Fibroblast of pulmonary artery (primary cell): ENCODE data around the gene NOTCH4.
A peak's percentile ranks its signal among the peaks of the same experiment; 100 is the strongest.
"Not testable (repeated sequence)": the region's sequence is repeated elsewhere in the genome, so short reads cannot be mapped to it uniquely, and the experiment has no call there.

Experiments used
- DNase-seq: peaks from one replicate; pipeline ENCODE4 v3.0.0-alpha.2; 2010; ENCODE audit warnings: low read depth
- H3K4me3 ChIP-seq: replicated peaks from 2 replicates; pipeline ENCODE4 v1.5.1; 2011; ENCODE audit warnings: low read depth, mild to moderate bottlenecking, control low read depth, low read length, moderate library complexity
- TF ChIP-seq, protein P1 (sequence below): IDR thresholded peaks from 2 replicates; pipeline ENCODE4 v1.5.1; 2011; ENCODE audit warnings: mild to moderate bottlenecking, control low read depth, low read length, inconsistent platforms; ENCODE audit errors: missing control alignments

NOTCH4 gene

DNA sequence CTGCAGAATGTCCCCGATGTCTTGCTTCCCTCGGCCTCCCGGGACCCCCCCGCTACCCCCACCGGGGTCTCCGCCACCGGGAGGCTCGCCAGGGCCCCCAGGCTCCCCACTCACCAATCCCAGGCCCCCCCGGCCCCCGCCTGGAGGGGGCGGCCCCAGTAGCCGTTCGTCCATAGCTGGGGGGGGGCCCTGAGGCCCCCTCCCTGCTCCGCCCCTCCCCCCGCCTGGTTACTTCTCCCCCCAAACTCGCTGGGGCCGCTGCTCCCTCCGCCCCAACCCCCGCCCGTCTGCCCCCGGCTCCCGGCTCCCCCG, 34.2 kb downstream of the NOTCH4 start:
- TF ChIP-seq, protein P1, sequence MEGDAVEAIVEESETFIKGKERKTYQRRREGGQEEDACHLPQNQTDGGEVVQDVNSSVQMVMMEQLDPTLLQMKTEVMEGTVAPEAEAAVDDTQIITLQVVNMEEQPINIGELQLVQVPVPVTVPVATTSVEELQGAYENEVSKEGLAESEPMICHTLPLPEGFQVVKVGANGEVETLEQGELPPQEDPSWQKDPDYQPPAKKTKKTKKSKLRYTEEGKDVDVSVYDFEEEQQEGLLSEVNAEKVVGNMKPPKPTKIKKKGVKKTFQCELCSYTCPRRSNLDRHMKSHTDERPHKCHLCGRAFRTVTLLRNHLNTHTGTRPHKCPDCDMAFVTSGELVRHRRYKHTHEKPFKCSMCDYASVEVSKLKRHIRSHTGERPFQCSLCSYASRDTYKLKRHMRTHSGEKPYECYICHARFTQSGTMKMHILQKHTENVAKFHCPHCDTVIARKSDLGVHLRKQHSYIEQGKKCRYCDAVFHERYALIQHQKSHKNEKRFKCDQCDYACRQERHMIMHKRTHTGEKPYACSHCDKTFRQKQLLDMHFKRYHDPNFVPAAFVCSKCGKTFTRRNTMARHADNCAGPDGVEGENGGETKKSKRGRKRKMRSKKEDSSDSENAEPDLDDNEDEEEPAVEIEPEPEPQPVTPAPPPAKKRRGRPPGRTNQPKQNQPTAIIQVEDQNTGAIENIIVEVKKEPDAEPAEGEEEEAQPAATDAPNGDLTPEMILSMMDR: no peak
- H3K4me3 ChIP-seq: peak overlapping the region; percentile 82
- DNase-seq: no peak

DNA sequence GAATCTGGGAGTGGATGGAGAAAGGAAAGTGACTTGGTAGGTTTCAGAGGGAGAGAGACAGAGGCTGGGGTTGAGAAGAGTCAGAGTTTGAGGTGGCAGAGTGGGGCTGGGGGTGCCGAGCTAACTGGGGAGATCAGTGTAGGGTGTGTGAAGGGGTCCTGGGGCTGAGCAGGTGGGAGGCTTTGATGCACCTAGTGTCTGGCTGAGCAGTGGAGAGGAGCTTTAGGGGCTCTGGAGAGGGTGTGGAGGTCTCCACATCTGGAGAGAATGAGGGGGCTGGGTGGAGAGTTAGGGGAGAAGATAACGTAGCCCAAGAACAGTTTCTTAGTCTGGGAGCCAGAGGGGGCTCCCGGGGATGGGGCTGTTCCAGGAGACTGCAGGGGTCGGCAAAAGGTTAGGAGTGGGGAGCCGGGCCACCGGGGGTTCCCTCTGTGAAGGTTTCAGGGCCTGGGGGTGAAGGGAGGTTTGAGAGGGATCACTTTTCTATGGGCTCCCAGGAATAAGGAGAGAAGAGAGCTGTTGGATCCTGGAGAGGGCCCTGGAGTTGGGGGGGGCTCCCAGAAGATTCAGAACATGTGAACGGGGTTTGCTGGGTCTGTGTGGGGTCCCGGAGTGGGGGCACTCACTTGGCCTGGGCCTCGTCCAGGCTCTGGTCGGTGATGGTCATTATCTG, 34.7 kb downstream of the NOTCH4 start:
- no peak for DNase-seq
- H3K4me3 ChIP-seq: peak overlapping the region; percentile 82
- TF ChIP-seq, protein P1: no peak

DNA sequence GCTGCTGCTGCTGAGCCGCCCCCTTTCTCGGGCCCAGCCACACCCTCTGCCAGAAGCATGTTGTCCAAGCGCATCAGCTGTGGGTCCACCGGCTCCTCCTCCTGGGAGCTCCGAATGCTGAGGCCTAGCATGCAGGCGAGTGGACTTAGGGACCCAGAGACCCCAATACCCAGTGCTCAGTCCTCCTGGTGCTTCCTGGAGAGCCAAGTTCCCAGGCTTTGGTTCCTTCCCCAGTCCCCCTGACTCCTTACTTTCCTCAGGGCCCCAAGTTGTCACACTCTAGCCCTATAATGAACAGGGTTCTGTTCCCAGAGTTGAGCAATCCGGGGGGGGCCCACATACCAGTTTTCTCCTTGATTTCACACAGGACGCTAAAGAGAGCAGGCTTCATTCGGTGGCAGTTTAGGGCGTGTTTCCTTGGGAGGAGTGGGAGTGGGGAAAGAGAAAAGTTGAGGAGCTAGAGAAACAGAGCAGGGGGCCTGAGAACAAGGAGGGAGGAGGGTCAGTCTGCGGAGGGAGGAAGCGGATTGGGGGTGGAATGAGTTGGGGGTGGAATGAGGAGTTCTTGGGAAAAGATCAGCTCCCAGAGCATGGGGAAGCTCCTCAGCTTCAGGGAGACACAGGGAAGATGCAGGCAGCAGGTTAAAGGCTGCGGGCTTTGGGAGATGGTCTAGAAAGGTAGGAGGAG, 35.3 kb downstream of the NOTCH4 start:
- TF ChIP-seq, protein P1: no peak

DNA sequence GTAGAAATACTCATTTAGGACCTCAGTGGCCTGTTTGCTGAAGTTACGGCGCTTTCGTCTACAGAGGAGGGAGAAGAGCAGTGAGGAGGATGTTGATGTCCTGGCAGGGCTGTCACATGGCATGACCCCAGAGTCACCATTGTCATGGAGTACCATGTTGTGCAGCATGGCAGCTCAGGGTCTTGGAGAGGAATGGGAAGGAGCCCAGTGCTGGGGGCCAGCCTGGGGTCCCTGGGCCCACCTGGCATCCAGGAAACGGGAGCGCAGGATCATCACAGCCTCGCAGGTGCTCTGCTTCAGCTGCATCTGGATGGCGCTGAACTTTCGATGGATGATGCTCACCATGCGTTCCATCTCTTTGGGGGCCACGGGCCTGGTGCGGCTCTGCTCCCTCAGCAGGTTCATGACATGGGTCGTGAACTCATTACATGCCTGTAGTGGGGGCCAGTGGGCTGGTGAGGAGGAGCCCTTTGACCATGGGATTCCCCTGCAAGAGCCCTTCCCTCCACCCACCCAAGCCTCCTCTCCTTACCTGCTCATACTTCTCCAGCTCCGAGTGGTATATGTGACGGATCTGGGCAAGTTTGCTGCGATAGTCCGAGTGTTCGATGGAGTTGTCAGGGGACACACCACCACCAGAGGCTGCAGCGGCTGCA, 36.0 kb downstream of the NOTCH4 start:
- not testable (repeated sequence) for DNase-seq
- peak overlapping the region; percentile 82 for H3K4me3 ChIP-seq

More for the DNA sequence above, 35.3 kb downstream of the NOTCH4 start:
- H3K4me3 ChIP-seq: peak overlapping the region; percentile 82
- DNase-seq: peak; percentile 26

DNA sequence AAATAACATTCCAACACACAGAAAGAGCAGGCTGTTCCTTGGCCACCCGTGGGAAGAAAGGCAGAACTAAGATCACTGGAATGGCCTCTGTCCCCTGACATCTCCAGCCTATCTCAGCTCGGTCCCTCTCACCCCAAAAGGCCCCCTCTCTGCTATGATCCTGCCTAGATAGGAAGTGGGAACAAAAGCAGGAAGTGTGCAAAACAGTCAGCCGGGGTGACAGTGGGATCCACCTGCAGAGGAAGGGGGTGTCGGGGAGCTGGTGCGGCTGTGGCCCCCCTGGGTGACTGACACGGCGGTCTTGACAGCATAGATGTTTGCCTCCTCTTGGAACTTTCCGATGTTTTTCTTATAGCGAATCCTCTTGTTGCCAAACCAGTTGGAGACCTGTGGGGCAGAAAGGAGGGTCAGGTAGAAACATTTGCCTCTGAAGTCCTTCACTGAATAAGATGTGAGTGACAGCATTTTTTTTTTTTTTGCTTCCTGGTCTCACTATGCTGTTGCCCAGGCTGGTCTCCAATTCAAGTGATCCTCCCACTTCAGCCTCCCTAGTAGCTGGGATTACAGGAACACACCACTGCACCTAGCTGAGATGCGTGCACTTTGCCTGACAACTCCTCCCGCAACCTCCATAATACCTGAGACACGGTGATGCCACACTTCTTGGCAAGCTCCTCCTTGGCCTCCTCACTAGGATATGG, 36.7 kb downstream of the NOTCH4 start:
- H3K4me3 ChIP-seq: no peak overlapping the region
- DNase-seq: no peak

DNA sequence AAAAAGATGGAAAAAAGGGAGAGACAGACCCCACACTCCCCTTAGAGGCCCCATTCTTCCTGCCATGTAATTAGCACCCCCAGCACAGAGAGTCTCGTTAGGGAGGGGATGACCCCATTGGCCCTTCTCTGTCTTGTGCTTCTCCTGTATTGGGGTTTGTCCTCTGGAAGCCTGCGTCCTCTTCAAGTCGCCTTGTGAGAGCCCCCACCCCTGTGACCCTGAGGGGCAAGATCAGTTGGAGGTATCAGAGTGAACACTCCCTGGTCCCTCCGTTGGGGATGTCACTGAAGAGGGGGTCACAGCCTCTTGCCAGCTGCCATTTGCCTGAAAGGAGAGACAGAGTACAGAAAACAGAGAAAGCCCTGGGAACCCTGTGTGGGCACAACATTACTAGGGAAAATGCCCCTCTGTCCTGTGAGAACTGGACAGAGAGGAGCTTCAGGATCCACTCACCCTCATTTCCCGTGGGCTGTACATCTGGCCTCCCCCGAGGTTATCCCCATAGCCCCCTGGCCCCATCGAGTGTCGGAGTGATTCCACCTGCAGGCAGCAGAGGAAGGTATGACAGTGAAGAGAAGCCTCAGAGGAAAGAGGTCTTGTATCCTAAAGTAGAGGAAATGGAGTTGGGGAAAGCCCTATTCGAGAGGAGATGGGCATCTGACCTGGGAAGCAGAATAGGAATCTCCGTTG, 37.6 kb downstream of the NOTCH4 start:
- H3K4me3 ChIP-seq, DNase-seq: not testable (repeated sequence)

More for the DNA sequence above, 36.7 kb downstream of the NOTCH4 start:
- TF ChIP-seq, protein P1: no peak

DNA sequence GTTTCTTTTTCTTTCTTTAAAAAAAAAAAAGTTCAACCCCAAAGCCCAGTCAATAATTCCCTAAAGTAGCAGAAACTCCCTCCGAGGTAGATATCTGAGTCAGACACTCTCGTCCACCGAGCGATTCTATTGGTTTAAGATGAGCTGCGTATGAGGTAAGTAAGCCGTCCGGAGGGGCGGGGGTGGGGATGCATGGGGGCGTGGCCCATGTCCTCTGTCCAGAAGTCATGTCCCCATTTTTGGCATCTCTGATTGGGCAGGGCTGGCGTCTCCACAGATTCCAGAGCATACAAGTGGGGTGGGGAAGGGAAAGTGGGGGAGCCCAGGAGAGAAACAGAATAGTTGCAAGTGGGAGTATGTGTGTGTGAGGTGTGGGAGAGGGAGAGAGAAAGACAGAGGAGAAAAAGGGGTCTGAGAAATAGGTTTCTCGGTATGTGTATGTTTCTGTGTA, 38.2 kb downstream of the NOTCH4 start:
- DNase-seq: peak; percentile 91
- H3K4me3 ChIP-seq: not testable (repeated sequence)

DNA sequence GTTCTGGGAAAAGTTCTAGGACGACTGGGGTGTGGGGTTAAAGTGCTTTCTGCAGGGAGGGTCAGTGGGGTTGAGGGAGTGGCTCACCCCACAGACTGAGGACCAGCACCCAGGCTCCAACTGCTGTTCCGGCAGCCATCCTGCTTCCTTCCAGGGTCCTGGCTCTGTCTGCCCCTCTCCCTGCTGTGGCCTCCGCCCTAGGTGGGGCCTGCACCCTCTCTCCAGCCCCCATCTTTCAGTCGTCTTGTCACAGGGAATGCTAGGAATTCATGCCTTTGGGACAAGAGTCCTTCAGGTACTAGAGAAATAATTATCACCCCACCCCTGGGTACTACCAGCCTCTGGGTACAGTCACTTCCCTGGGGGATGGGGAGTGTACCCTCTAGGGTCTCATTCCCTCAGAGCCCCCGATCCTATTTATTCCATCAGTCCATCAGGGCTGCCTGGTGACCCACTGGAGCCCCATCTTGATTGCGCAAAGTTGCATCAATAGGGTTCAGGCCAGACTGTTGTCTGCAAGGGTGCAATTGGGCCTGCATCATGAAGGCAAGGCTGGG, 39.7 kb downstream of the NOTCH4 start, which contains the start of gene AGER:
Gene AGER, minus strand, starts transcription at position 170 of the 557 bp plus-strand sequence. Its CDS starts 31 bp downstream, at position 139.
- DNase-seq: no peak
- TF ChIP-seq, protein P1: no peak
- H3K4me3 ChIP-seq: no peak within 1 kb of the TSS
